ENCODE results near the gene INAFM2. TPM values are rescaled to one million over a fixed set of nuclear protein-coding genes. Genes with fewer than 3 reads are reported as not detected.

Gene INAFM2
- 23.6 and 24.1 TPM in 2 replicates for total RNA-seq
- 9.4 and 10.4 TPM in 2 replicates for polyA plus RNA-seq
- 11.7 and 14.2 TPM in 2 replicates for polyA plus RNA-seq (2011; cell fraction: cytosol; rRNA removed)
- polyA plus RNA-seq (2011; cell fraction: nucleus; rRNA removed) = 11.1 and 12.5 TPM in 2 replicates
- 11.4 and 13.4 TPM in 2 replicates for polyA plus RNA-seq (2012)
- 10.0 and 13.4 TPM in 2 replicates for polyA minus RNA-seq
- polyA minus RNA-seq (2011; cell fraction: cytosol; rRNA and poly(A)+ RNA removed) = 3.3 TPM
- polyA minus RNA-seq (2011; cell fraction: nucleus; rRNA and poly(A)+ RNA removed) = 5.5 and 6.1 TPM in 2 replicates
- Bru-seq, nascent RNA = percentile 78 among the genes with signal in this experiment
- percentile 89 among the genes with signal in this experiment for BruChase-seq, experiment 1, labeled RNA remaining after a 6-hour chase
- BruChase-seq, experiment 2, labeled RNA remaining after a 2-hour chase = percentile 97 among the genes with signal in this experiment
- long read RNA-seq, transcript INAFM2-202 (1 exons, 3,052 nt) = major isoform, 15 of 15 reads
- long read RNA-seq, partial matches to known transcripts = 0 of 15 reads
- long read RNA-seq, other reads (novel, unspliced or antisense) = 0 of 15 reads

DNA sequence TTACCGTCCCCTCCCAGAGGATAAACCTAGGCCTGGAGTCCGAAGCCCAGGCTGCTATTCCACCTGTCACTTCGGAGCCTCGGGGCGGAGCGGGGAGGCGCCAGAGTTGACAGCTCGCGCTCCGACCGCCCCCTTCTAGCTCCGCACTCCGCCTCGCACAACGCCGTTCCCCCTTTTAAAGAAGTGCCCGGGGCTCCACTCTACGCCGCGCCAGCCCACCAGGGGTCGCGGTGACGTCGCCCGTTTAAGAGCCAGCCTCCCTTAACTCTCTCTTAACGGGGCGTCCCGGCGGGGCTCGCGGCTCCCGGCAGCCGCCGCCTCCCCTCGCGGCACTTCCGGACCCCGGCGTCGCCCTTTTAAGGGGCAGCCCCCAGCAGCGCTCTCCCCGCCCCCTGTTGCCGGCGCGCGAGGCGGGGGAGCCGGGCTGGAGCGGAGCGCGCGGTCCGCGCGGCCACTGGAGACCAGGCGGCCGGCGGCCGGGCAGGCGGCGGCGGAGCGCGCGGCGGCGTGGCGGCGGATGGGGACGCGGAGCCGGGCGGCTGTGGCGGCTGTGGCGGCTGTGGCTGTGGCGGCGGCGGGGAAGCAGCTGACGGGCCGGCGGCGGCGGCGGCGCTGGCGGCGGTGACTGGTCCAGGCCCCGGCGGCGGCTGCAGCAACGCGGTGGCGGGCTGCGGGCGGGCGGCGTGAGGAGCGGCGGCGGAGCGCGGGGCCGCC is at the start of gene INAFM2:
Gene INAFM2, plus strand, starts transcription at position 454 of the 714 bp plus-strand sequence. CDS start 364 bp downstream, outside the sequence.
- Histone ChIP-seq H3K9ac (replicated peaks; ENCODE audit: extremely low read depth, insufficient read depth, low read length) (peak within 1 kb of the TSS; percentile 67), H3K27ac (ENCODE audit: insufficient read depth, low read depth, low read length) (peak within 1 kb of the TSS; percentile 8), H3K9me3 (replicated peaks; ENCODE audit: control insufficient read depth, insufficient read depth, low read length) (no peaks in the 10 kb centered on the region), H2AFZ (ENCODE audit: low read depth, low read length) (peak within 1 kb of the TSS; percentile 6), H3K4me3 (replicated peaks in 1 of 3; ENCODE audit: insufficient read depth in 1 of 3, low read depth in 1 of 3, low read length in 3 of 3) (peak within 1 kb of the TSS; percentile 41 to 67 (median 57)), H3K36me3 (ENCODE audit: control insufficient read depth in 2 of 2, extremely low read depth in 1 of 2, insufficient read depth in 2 of 2, low read length in 2 of 2) (no peaks in the 10 kb centered on the region), H3K79me2 (ENCODE audit: control insufficient read depth, insufficient read depth, low read length) (peaks cover 11% of the 10 kb centered on the region), H3K9me1 (replicated peaks; ENCODE audit: control insufficient read depth, extremely low read depth, insufficient read depth, low read length) (no peaks in the 10 kb centered on the region), H3K4me1 (ENCODE audit: control insufficient read depth, extremely low read depth, insufficient read depth, low read length) (peaks cover 50% of the 10 kb centered on the region), H3K4me2 (ENCODE audit: insufficient read depth, low read length) (peak within 1 kb of the TSS; percentile 90), H3K27me3 (ENCODE audit: control insufficient read depth in 2 of 2, insufficient read depth in 2 of 2, low read length in 2 of 2) (no peaks in the 10 kb centered on the region), H4K20me1 (replicated peaks; ENCODE audit: control insufficient read depth, extremely low read depth, insufficient read depth, low read length) (no peaks in the 10 kb centered on the region)
- peak; percentile 67 for TF ChIP-seq POLR2A (IDR thresholded peaks at IDR 0.05; ENCODE audit: low read depth, low read length)
- TF ChIP-seq, protein P1, sequence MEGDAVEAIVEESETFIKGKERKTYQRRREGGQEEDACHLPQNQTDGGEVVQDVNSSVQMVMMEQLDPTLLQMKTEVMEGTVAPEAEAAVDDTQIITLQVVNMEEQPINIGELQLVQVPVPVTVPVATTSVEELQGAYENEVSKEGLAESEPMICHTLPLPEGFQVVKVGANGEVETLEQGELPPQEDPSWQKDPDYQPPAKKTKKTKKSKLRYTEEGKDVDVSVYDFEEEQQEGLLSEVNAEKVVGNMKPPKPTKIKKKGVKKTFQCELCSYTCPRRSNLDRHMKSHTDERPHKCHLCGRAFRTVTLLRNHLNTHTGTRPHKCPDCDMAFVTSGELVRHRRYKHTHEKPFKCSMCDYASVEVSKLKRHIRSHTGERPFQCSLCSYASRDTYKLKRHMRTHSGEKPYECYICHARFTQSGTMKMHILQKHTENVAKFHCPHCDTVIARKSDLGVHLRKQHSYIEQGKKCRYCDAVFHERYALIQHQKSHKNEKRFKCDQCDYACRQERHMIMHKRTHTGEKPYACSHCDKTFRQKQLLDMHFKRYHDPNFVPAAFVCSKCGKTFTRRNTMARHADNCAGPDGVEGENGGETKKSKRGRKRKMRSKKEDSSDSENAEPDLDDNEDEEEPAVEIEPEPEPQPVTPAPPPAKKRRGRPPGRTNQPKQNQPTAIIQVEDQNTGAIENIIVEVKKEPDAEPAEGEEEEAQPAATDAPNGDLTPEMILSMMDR (IDR thresholded peaks at IDR 0.05; ENCODE audit: extremely low read depth in 1 of 2, insufficient read depth in 1 of 2, low read depth in 1 of 2, low read length in 2 of 2) = peak; percentile 74 to 83
- TF ChIP-seq GATA2 (IDR thresholded peaks at IDR 0.05; ENCODE audit: insufficient read depth, insufficient read length, low read depth, low read length) = no peak
- peak; percentile 70 for TF ChIP-seq POLR2AphosphoS5 (IDR thresholded peaks at IDR 0.05; ENCODE audit: insufficient read depth, low read depth, low read length)
- TF ChIP-seq, protein P2, sequence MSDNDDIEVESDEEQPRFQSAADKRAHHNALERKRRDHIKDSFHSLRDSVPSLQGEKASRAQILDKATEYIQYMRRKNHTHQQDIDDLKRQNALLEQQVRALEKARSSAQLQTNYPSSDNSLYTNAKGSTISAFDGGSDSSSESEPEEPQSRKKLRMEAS (IDR thresholded peaks at IDR 0.05; ENCODE audit: insufficient read depth, insufficient read length) = peak; percentile 66
- ChIA-PET CTCF (interaction anchor here (0.6 to 15.0 kb wide), 24 partner anchors 8 to 276 kb away, joined by 3 to 287 read pairs (median 4); partner anchors contain the start of genes BAHD1, CCDC9B and PLCB2), POLR2A (interaction anchor here (0.7 to 2.3 kb wide), 2 partner anchors 11 to 17 kb away, joined by 6 to 11 read pairs; partner anchors contain the start of gene CCDC9B)
- intact Hi-C loops (cut with micrococcal nuclease) = loop anchor here (1.0 kb wide), 4 partner anchors 8 to 99 kb away; partner anchors contain the start of gene DISP2
- no TSS peak for BruUV-seq (replicated peaks)
- DNase-seq (ENCODE audit: low read depth, low spot score) (peak; percentile 98), FAIRE-seq (peak; percentile 91)
- dilution Hi-C loops (cut with MboI; ENCODE audit: extremely low pct_ligation_motif_present, low sequenced_read_pairs) = no loop called here
